HG02884 (cell line): ENCODE results near the gene MED12L.

Experiments used
- ATAC-seq: cut with Tn5 transposase; IDR thresholded peaks from one replicate; pipeline ENCODE4 v1.9.1; 2021; ENCODE audit warnings: mild to moderate bottlenecking, moderate library complexity; ENCODE audit not compliant: unreplicated experiment

The MED12L gene

GRCh38 chr3:151479452-151479851, 394.0 kb downstream of the MED12L start:
- ATAC-seq = no peak

- ATAC-seq = no peak
Observed at GRCh38 chr3:151480492-151480891, 395.0 kb downstream of the MED12L start.

GRCh38 chr3:151483488-151483887, 398.0 kb downstream of the MED12L start:
- no peak for ATAC-seq

- no peak for ATAC-seq
Observed at GRCh38 chr3:151483961-151484520, 398.6 kb downstream of the MED12L start.
